Mesendoderm (in vitro differentiated cells): ENCODE data around the gene PLGRKT. TPM values are rescaled to one million over a fixed set of nuclear protein-coding genes. Genes with fewer than 3 reads are reported as not detected.

ENCODE experiments used
- small RNA-seq: library from polyadenylated mRNA; stranded (forward); fragments of <200 nt; extraction: miRNeasy Mini kit (QIAGEN cat#:217004); gene quantifications from one replicate; pipeline ENCODE3, GENCODE V24; 2013; ENCODE audit not compliant: insufficient read depth

Gene PLGRKT

Small RNA genes lying within 50 kb of the gene (small RNA-seq; reads per million reads assigned to genes)
- gene AL135786.1 (not detected), gene HMGN2P31 (not detected)
